SKM-1 treated with dmso at 0.1 percent for 144 hours (cell line): Measurements from ENCODE around the gene ALDH3B1.

Experiments used
- DNase-seq: peaks from one replicate; lab custom pipeline; 2025; ENCODE audit not compliant: unreplicated experiment; lab: John Stamatoyannopoulos, UW

ALDH3B1 gene

GRCh38 chr11:68066742-68067141, 56.6 kb downstream of the ALDH3B1 start:
- no peak for DNase-seq

GRCh38 chr11:68067991-68068390, 57.9 kb downstream of the ALDH3B1 start:
- DNase-seq, result no peak

GRCh38 chr11:68071281-68072048, 61.3 kb downstream of the ALDH3B1 start:
- DNase-seq, result no peak

GRCh38 chr11:68074584-68075352, 64.6 kb downstream of the ALDH3B1 start:
- no peak for DNase-seq

GRCh38 chr11:68076371-68077042, 66.4 kb downstream of the ALDH3B1 start:
- DNase-seq, result no peak

GRCh38 chr11:68077617-68078582, 67.8 kb downstream of the ALDH3B1 start:
- no peak for DNase-seq
